A673 (cell line): ENCODE measurements around the gene NDOR1. TPM values are rescaled to one million over a fixed set of nuclear protein-coding genes. Genes with fewer than 3 reads are reported as not detected.
A peak's percentile ranks its signal among the peaks of the same experiment; 100 is the strongest.
"Not testable (repeated sequence)": the region's sequence is repeated elsewhere in the genome, so short reads cannot be mapped to it uniquely, and the experiment has no call there.

ENCODE experiments used
- BruUV-seq: library from RNA; stranded (reverse); fragments of 400-500 nt; replicated peaks from 2 replicates; lab custom pipeline; 2021; lab: Mats Ljungman, UMichigan
- CTCF ChIA-PET: fragments of 300-600 bp; sonication (Branson Sonifier 250); formaldehyde crosslinking; loops from one replicate; lab custom pipeline; 2022; ENCODE audit warnings: antibody characterized with exemption; lab: Charles Lee
- POLR2A ChIA-PET: fragments of 300-600 bp; sonication (Branson Sonifier 250); formaldehyde crosslinking; loops from one replicate; lab custom pipeline; 2022; ENCODE audit warnings: antibody characterized with exemption; ENCODE audit not compliant: low non-redundant PET; lab: Charles Lee
- DNase-seq: peaks from one replicate; pipeline ENCODE4 v3.0.0-alpha.2; 2015; ENCODE audit warnings: low spot score
- H3K27ac ChIP-seq: fragments of 200-600 bp; sonication (generic); 2 replicates; pipeline ENCODE4 v1.5.1; 2016; ENCODE audit warnings: mixed run types, low read depth, mild to moderate bottlenecking, mixed read lengths, antibody characterized with exemption, low read length; ENCODE audit not compliant: poor library complexity, severe bottlenecking
- H3K27me3 ChIP-seq: fragments of 200-600 bp; sonication (generic); replicated peaks from 2 replicates; pipeline ENCODE4 v1.6.1; 2017; ENCODE audit warnings: mixed run types, low read depth, mild to moderate bottlenecking, mixed read lengths, antibody characterized with exemption, low read length; ENCODE audit not compliant: insufficient read depth, poor library complexity
- H3K36me3 ChIP-seq: fragments of 200-600 bp; sonication (generic); 2 replicates; pipeline ENCODE4 v1.6.1; 2016; ENCODE audit warnings: mixed run types, mild to moderate bottlenecking, mixed read lengths, antibody characterized with exemption, low read length; ENCODE audit not compliant: insufficient read depth, poor library complexity, severe bottlenecking
- H3K4me1 ChIP-seq: fragments of 200-600 bp; sonication (generic); 2 replicates; pipeline ENCODE4 v1.6.1; 2017; ENCODE audit warnings: mixed run types, mild to moderate bottlenecking, mixed read lengths, antibody characterized with exemption, low read length; ENCODE audit not compliant: insufficient read depth, poor library complexity, severe bottlenecking
- H3K4me3 ChIP-seq: fragments of 200-600 bp; sonication (generic); 2 replicates; pipeline ENCODE4 v1.5.1; 2016; ENCODE audit warnings: low read depth, mixed run types, mild to moderate bottlenecking, mixed read lengths, low read length; ENCODE audit not compliant: poor library complexity, severe bottlenecking
- H3K9me3 ChIP-seq: fragments of 200-600 bp; sonication (generic); 2 replicates; pipeline ENCODE4 v1.6.1; 2016; ENCODE audit warnings: mixed run types, low read depth, mild to moderate bottlenecking, mixed read lengths, antibody characterized with exemption, low read length; ENCODE audit not compliant: poor library complexity, severe bottlenecking
- CTCF ChIP-seq: fragments of 300-800, 200-600 bp; sonication (generic); conservative IDR thresholded peaks from 2 replicates; pipeline ENCODE4 v1.5.1; 2017; ENCODE audit warnings: low read depth, mild to moderate bottlenecking, antibody characterized with exemption, low read length, moderate library complexity, mixed read lengths
- EZH2 ChIP-seq: fragments of 200-600 bp; sonication (generic); IDR thresholded peaks from 2 replicates; pipeline ENCODE4 v1.6.1; 2017; ENCODE audit warnings: borderline replicate concordance, low read depth, mild to moderate bottlenecking, mixed read lengths, antibody characterized with exemption, low read length; ENCODE audit not compliant: poor library complexity, severe bottlenecking
- intact Hi-C: fragments of 100-400 bp; cut with micrococcal nuclease; formaldehyde crosslinking; loops from one replicate; pipeline ENCODE4 v1.10.0; 2022; ENCODE audit not compliant: unreplicated experiment
- total RNA-seq: library from RNA; stranded (reverse); gene quantifications from 2 replicates; pipeline ENCODE4 v1.2.3, GENCODE V29; 2021

NDOR1 gene
- total RNA-seq, 1 experiment from 2014 or later: 40.2 TPM

GRCh38 chr9:137256856-137257255, 51.4 kb downstream of the NDOR1 start:
- H3K4me1 ChIP-seq: peaks cover 15% of the 10 kb centered on the region
- no peaks in the 10 kb centered on the region for H3K27me3 ChIP-seq
- TF ChIP-seq CTCF: no peak
- no peak for TF ChIP-seq EZH2
- no TSS peak for BruUV-seq
- intact Hi-C loops: no loop called here
- H3K9me3 ChIP-seq: no peaks in the 10 kb centered on the region
- POLR2A ChIA-PET: no interaction called here
- DNase-seq: no peak
- peaks cover 16% of the 10 kb centered on the region for H3K36me3 ChIP-seq
- peak overlapping the region; percentile 88 for H3K4me3 ChIP-seq
- no peak overlapping the region for H3K27ac ChIP-seq
- CTCF ChIA-PET: no interaction called here

- DNase-seq: peak; percentile 62
- H3K9me3 ChIP-seq, H3K27me3 ChIP-seq, H3K4me1 ChIP-seq, POLR2A ChIA-PET, H3K4me3 ChIP-seq, BruUV-seq, H3K27ac ChIP-seq, intact Hi-C loops: not testable (repeated sequence)
- TF ChIP-seq CTCF: peak; percentile 43
- CTCF ChIA-PET: interaction anchor here (0.9 kb wide), 1 partner anchor 26 kb away, joined by 4 read pairs; no protein-coding TSS in a partner anchor
- H3K36me3 ChIP-seq: peaks cover 29% of the 10 kb centered on the region
Observed at GRCh38 chr9:137262173-137262908, 56.8 kb downstream of the NDOR1 start.

DNA sequence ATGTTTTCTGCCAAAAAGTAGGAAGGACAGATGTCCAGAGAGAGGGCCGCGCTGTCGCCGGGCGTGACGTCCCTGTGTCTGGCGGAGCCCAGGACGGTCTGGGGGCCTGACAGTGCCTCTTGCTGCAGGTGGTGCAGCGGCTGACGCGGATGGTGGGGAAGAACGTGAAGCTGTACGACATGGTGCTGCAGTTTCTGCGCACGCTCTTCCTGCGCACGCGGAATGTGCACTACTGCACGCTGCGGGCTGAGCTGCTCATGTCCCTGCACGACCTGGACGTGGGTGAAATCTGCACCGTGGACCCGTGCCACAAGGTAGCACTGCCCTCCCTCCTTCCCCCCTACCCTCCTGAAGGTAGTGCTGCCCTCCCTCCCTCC, 57.4 kb downstream of the NDOR1 start:
- ChIA-PET CTCF (no interaction called here), POLR2A (no interaction called here)

More for the DNA sequence above, 57.4 kb downstream of the NDOR1 start:
- no peaks in the 10 kb centered on the region for H3K4me1 ChIP-seq
- intact Hi-C loops: no loop called here
- TF ChIP-seq CTCF (no peak), EZH2 (no peak)
- H3K27ac ChIP-seq: no peak overlapping the region
- no TSS peak for BruUV-seq
- peaks cover 33% of the 10 kb centered on the region for H3K36me3 ChIP-seq
- H3K4me3 ChIP-seq: no peak overlapping the region
- no peaks in the 10 kb centered on the region for H3K27me3 ChIP-seq
- no peak for DNase-seq
- no peaks in the 10 kb centered on the region for H3K9me3 ChIP-seq
